ENCODE measurements around the gene BPTF.
"Not testable (repeated sequence)": the region's sequence is repeated elsewhere in the genome, so short reads cannot be mapped to it uniquely, and the experiment has no call there.

The BPTF gene

DNA sequence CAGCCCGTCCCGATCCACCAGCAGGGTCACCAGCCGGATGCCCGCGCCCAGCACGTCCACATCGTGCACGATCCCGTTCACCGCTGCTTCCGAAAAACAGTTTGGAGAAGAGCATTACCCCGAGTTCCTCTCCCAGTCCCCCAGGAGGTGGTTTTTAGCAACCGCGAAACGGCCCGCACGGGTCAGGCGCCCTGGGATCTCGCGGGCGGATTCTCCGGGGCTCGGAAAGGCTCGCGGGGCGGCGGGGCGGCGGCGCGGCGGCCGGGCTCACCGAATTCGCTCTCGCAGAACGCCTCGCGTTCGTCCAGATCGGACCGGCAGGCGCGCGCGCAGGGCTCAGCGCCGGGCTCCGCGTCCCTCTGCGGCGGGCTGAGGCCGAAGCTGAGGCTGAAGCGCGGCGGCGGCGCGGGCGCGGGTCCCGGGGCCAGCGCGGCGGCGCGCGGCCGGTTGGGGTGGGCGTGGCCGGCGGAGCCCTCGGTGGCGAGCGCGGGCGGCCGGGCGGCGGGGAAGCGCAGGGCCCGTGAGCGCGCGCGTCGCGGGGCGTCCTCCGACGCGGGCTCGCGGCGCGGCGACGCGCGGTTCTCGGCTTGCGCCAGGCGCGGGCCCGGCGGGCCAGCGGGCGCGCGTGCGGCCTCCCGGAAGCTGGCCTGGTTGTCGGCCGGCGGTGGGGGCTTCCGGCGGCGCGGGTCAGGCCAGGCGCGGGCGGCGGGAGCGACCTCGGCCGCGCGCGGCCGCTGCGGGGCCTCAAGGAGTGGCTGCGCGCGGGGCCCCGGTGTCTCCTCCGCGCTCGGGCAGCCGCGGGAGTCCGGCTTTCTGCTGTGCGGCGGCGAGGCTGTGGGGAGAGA is 168.1 kb downstream of the BPTF start:
- no peaks in the 10 kb centered on the region for H3K36me3 Mint-ChIP-seq
- no peaks in the 10 kb centered on the region for H3K9me3 Mint-ChIP-seq (ENCODE audit: low read depth)
- peaks cover 30% of the 10 kb centered on the region for H3K4me1 Mint-ChIP-seq (ENCODE audit: low read depth)
- H3K27me3 Mint-ChIP-seq: peaks cover 15% of the 10 kb centered on the region
- peak overlapping the region; percentile 87 for H3K27ac Mint-ChIP-seq
- peak overlapping the region; percentile 96 for H3K4me3 Mint-ChIP-seq

DNA sequence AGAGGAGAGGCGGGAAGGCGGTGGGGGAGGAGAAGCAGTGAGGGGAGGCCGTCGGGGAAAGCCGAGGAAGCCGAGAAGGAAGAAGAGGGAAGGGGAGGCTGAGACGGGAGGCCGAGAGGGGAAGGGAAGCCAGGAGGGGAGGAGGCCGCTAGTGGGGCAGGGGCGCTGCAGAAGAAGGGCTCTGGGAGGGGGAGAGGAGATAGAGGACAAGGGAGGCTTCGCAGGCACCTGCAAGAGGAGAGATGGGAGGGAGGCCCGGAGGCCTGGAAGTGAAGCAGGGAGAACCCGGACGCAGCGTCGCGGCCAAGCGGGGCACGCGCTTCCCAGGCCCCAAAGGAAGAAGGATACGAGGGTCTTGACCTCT is 168.7 kb downstream of the BPTF start:
- H3K4me3 Mint-ChIP-seq: peak overlapping the region; percentile 88
- H3K9me3 Mint-ChIP-seq (ENCODE audit: low read depth): no peaks in the 10 kb centered on the region
- peaks cover 17% of the 10 kb centered on the region for H3K27me3 Mint-ChIP-seq
- no peaks in the 10 kb centered on the region for H3K36me3 Mint-ChIP-seq
- peak overlapping the region; percentile 46 for H3K27ac Mint-ChIP-seq
- H3K4me1 Mint-ChIP-seq (ENCODE audit: low read depth): peaks cover 32% of the 10 kb centered on the region

DNA sequence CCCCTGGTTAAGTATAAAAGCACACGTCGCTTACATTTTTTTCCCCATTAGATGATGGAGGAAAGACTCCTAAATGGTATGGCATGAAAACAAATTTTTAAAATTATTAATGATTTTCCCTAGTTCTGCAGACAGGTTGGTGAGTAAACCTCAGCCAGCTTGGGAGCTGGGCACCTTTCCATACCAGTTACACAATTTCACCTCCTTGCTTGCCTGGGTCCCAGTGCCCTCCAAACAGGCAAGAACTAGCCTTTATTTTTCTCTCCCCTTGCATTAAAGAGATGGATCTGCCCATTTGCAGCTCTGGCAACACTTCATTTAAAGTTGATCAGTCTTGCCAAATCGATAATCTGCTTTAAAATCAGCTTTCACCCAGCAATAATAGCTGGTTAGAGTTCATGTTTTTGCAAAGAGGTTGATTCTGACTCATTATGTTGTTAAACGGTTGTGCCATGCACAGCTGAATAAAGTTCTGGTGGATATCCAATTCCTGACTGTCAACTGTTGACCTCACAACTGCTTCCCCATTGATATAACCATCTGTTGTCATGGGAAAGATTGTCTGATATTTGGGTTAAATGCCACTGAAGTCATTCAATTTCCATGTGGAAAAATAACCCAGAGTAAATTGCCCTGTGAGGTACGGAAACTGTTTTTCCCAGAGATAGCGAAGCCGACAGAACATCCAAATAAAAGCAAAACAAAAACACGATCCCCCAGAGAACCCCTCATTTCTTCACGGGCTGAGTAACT is 169.7 kb downstream of the BPTF start:
- H3K27ac Mint-ChIP-seq: no peak overlapping the region
- peaks cover 32% of the 10 kb centered on the region for H3K4me1 Mint-ChIP-seq (ENCODE audit: low read depth)
- no peaks in the 10 kb centered on the region for H3K9me3 Mint-ChIP-seq (ENCODE audit: low read depth)
- peak overlapping the region; percentile 88 for H3K4me3 Mint-ChIP-seq
- H3K27me3 Mint-ChIP-seq: peaks cover 17% of the 10 kb centered on the region
- H3K36me3 Mint-ChIP-seq: no peaks in the 10 kb centered on the region

DNA sequence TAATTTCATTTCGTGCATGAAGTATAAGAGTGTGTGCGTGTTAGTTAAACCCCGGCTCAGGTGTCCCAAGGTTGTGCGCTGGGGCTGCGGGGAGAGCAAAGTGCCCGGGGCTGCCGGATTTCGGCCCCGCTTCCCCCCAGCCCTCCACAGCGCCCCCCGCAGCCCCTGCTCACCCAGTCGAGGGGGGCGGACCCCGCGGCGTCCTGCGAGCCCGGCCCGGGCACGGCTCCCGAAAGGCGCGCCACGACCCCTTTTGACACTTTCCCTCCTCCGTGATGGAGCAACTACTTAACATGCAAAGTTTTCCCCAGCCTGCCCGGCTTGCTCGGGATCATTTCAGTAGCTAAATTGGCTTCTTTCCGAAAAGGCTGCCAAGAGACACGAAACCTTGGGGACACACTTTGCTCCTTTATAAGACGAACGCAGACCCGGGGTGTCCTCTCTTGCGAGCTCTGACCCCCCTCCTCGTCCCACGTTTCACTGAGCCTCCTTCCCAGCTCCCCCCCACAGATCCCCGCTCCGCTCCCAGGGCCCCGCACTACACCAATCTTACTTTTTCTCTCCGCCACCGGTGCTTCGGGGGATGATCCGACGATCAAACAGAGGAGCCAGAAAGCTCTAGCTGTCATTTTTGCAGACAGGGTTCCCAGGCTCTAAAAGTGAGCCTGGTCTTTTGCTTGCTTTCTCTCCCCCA is 170.4 kb downstream of the BPTF start:
- Mint-ChIP-seq H3K4me3 (peak overlapping the region; percentile 88), H3K27me3 (peaks cover 17% of the 10 kb centered on the region), H3K9me3 (ENCODE audit: low read depth) (no peaks in the 10 kb centered on the region), H3K4me1 (ENCODE audit: low read depth) (peaks cover 32% of the 10 kb centered on the region), H3K36me3 (no peaks in the 10 kb centered on the region), H3K27ac (no peak overlapping the region)

DNA sequence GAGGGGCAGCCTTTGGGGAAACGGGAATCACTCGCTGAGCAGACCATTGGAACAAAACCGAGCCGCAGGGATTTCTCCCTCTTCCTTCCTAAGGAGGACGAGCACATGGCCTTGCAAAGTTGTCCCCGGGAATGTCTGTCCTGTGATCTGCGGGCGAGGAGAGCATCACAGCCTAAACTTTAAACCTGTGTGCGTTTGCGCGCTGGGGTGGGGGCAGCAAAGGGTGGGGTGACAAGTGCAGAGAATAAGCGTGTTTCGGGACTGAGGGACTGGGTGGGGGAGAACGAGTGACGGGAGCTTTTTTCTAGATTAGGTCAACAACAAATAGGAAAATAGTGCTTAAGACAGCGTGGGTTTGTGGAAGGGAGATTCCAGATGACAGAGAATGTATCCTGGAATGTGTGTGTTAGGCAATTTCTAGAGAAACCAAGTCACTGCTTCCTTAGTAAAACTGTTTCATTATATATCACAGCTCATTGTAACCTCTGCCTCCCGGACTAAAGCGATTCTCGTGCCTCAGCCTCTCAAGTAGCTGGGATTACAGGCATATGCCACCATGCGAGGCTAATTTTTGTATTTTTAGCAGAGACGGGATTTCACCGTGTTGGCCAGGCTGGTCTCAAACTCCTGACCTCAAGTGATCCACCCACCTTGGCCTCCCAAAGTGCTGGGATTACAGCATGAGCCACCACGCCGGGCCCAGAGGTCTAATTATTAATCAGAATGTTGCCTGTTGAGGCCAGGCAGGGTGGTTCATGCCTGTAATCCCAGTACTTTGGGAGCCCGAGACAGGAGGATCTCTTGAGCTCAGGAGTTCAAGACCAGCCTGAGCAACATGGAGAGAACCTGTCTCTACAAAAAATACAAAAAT is 171.2 kb downstream of the BPTF start, which contains the start of gene C17orf58:
Gene C17orf58, minus strand, starts transcription at position 169 of the 871 bp plus-strand sequence. CDS start 271 bp downstream, outside the sequence.
- Mint-ChIP-seq H3K4me3 (peak within 1 kb of the TSS; percentile 88), H3K27me3 (peaks cover 17% of the 10 kb centered on the region), H3K4me1 (ENCODE audit: low read depth) (peaks cover 32% of the 10 kb centered on the region)
- not testable (repeated sequence) for H3K9me3 Mint-ChIP-seq (ENCODE audit: low read depth); H3K27ac Mint-ChIP-seq; H3K36me3 Mint-ChIP-seq

DNA sequence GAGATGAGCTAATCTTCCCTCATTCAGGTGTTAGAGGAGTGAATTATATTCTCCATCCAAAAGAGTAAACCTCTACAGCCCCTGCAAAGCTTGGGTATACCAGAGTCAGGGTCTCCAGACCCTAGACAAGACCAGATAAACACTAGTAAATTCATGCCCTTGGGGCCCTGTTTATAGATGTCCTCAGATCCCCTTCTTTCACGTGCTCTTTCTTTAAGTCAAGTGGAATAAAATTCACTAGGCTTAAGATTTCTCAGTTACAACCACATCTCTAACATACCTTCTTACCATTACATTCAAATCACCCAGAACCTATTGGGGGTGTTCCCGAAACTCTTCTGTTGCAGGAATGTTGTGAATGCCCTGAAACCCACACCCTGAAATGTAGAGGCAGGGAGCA is 173.2 kb downstream of the BPTF start:
- H3K27ac Mint-ChIP-seq: no peak overlapping the region

DNA sequence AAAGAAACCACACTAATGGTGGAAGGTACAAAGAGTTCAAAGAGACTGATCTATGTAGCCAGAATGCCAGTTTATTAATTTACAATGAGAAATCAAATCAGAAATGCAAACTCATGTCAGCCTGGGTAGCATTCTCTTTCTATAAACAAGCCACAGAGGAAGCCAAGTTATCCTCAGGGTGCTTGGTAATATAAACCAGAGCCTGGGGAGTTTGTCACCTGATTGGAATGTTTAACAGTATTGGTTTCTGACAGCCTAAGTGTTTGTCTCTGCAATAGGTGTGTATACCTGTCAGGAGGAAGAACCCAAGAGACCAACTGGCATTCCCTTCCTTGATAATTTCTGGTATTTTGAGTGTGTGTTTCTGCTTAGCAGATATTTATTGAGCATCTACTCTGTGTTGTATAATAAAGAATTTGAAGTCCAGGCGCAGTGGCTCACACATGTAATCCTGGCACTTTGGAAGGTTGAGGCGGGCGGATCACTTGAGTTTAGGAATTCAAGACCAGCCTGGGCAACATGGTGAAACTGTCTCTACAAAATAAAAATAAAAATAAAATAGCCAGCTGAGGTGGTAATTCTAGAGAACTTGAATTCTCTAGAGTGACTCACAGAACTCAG is 174.1 kb downstream of the BPTF start:
- H3K27me3 Mint-ChIP-seq: peaks cover 17% of the 10 kb centered on the region
- no peaks in the 10 kb centered on the region for H3K36me3 Mint-ChIP-seq
- no peaks in the 10 kb centered on the region for H3K9me3 Mint-ChIP-seq (ENCODE audit: low read depth)
- H3K4me3 Mint-ChIP-seq: no peak overlapping the region
- no peak overlapping the region for H3K27ac Mint-ChIP-seq
- H3K4me1 Mint-ChIP-seq (ENCODE audit: low read depth): peaks cover 24% of the 10 kb centered on the region

More for the DNA sequence above, 173.2 kb downstream of the BPTF start:
- Mint-ChIP-seq H3K4me1 (ENCODE audit: low read depth) (peaks cover 28% of the 10 kb centered on the region), H3K4me3 (no peak overlapping the region), H3K36me3 (no peaks in the 10 kb centered on the region), H3K27me3 (peaks cover 17% of the 10 kb centered on the region), H3K9me3 (ENCODE audit: low read depth) (no peaks in the 10 kb centered on the region)

DNA sequence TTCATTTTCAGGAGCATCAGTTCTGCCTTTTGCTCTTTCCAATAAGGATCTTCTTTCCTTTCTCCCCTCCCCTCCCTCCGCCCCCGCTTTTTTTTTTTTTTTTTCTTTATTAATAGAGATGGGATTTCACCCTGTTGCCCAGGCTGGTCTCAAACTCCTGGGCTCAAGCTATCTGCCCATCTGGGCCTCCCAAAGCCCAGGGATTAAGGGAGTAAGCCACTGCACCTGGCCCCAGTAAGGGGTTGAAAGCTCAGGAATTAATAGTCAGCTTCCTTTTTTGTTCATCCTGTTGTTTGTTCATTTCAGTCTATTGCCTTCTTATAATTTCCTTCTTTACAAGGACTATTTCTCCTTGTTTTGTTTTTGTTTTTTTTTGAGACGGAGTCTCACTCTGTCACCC is 178.9 kb downstream of the BPTF start:
- Mint-ChIP-seq H3K4me3 (no peak overlapping the region), H3K27me3 (no peaks in the 10 kb centered on the region), H3K36me3 (no peaks in the 10 kb centered on the region), H3K9me3 (ENCODE audit: low read depth) (no peaks in the 10 kb centered on the region), H3K4me1 (ENCODE audit: low read depth) (no peaks in the 10 kb centered on the region), H3K27ac (no peak overlapping the region)

DNA sequence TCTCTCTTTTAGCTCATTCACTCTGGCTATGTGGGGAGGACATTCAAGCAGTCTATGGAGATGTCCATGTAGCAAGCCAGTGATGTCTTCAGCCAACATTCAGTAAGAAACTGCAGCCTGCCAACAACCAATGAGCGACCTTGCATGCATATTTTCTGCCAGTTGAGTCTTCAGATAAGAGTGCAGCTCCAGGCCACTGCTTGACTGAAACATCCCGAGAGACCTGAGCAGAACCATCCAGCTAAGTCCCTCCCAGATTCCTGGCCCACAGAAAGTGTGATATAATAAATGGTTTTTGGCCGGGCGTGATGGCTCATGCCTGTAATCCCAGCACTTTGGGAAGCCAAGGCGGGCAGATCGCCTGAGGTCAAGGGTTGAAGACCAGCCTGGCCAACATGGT is 181.5 kb downstream of the BPTF start:
- Mint-ChIP-seq H3K36me3 (no peaks in the 10 kb centered on the region), H3K4me1 (ENCODE audit: low read depth) (peaks cover 4% of the 10 kb centered on the region), H3K4me3 (no peak overlapping the region), H3K27me3 (peaks cover 1% of the 10 kb centered on the region), H3K9me3 (ENCODE audit: low read depth) (no peaks in the 10 kb centered on the region), H3K27ac (no peak overlapping the region)

DNA sequence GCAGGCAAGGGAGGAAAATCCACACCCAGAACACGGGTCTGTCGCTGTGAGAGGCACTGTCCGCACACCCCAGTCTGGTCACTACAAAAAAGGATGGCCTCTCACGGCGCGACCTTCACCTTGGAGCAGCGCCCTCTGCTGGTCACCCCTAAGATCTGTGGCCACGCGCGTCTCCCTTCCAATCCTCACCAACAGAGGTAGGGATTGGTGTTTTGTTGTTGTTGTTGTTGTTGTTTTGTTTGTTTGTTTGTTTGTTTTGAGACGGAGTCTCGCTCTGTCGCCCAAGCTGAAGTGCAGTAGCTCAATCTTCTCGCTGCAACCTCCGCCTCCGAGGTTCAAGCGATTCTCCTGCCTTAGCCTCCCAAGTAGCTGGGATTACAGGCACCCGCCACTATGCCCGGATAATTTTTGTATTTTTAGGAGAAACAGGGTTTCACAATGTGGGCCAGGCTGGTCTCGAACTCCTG is 185.9 kb downstream of the BPTF start:
- Mint-ChIP-seq H3K27ac (no peak overlapping the region), H3K36me3 (no peaks in the 10 kb centered on the region), H3K9me3 (ENCODE audit: low read depth) (no peaks in the 10 kb centered on the region), H3K4me3 (peak overlapping the region; percentile 63), H3K27me3 (peaks cover 1% of the 10 kb centered on the region), H3K4me1 (ENCODE audit: low read depth) (peaks cover 6% of the 10 kb centered on the region)

DNA sequence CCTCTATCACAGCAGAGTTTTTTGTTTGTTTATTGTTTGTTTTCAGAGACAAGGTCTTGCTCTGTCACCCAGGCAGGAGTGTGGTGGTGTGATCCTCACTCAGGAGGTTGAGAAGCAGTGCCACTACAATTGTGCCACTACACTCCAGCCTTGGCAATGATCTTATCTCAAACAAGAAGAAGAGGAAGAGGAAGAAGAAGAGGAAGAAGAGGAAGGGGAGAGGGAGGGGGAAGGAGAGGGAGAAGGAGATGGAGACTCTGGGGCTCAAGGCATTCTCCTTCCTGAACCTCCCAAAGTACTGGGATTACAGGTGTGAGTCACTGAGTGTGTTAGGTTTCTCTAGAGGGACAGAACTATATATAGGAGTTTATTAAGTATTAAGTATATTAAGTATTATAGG is 188.1 kb downstream of the BPTF start:
- Mint-ChIP-seq H3K27me3 (peaks cover 1% of the 10 kb centered on the region), H3K27ac (no peak overlapping the region), H3K4me3 (no peak overlapping the region), H3K36me3 (no peaks in the 10 kb centered on the region), H3K4me1 (ENCODE audit: low read depth) (peaks cover 7% of the 10 kb centered on the region), H3K9me3 (ENCODE audit: low read depth) (no peaks in the 10 kb centered on the region)

DNA sequence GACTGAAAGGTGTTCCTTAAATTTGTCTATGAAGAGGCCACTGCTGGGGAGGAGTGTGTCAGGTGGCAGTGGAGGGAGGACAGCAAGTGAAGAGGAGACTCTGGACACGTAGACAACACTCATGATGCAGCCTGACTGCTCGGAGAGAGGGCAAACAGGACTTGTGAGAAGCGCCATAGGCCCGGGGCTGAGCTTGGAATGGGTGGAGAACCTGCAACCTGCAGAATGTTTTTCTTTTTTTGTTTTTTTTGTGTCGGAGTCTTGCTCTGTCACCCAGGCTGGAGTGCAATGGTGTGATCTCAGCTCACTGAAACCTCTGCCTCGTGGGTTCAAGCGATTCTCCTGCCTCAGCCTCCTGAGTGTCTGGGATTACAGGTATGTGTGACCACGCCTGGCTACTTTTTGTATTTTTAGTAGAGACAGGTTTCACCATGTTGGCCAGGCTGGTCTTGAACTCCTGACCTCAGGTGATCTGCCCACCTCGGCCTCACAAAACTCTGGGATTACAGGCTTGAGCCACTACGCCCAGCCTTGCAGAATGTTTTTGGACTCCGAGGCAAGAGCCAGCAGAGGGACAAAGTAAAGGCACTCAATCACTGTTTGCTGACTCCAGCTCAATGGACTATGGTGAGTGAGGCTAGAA is 189.9 kb downstream of the BPTF start:
- H3K4me3 Mint-ChIP-seq: no peak overlapping the region
- H3K36me3 Mint-ChIP-seq: no peaks in the 10 kb centered on the region
- peaks cover 1% of the 10 kb centered on the region for H3K27me3 Mint-ChIP-seq
- H3K4me1 Mint-ChIP-seq (ENCODE audit: low read depth): peaks cover 15% of the 10 kb centered on the region
- no peak overlapping the region for H3K27ac Mint-ChIP-seq
- H3K9me3 Mint-ChIP-seq (ENCODE audit: low read depth): no peaks in the 10 kb centered on the region

DNA sequence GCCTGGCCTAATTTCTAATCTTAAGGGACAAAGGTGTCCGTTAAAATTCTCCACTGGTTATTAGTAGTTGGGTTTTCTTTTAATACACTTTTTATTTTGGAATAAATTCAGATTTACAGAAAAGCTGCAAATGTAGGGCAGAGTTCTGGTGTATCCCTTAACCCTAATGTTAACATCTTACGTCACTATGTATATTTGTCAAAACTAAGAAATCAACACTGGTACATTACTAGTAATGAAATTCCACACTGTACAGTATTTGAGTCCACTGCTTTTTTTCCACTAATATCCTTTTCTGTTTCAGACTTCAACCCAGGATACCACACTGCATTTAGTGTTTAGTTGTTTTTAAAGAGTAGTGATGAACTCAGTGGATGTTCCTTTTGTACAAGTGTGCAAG is 191.5 kb downstream of the BPTF start:
- H3K4me1 Mint-ChIP-seq (ENCODE audit: low read depth): peaks cover 18% of the 10 kb centered on the region
- H3K36me3 Mint-ChIP-seq: no peaks in the 10 kb centered on the region
- no peaks in the 10 kb centered on the region for H3K27me3 Mint-ChIP-seq
- no peaks in the 10 kb centered on the region for H3K9me3 Mint-ChIP-seq (ENCODE audit: low read depth)
- H3K4me3 Mint-ChIP-seq: no peak overlapping the region
- no peak overlapping the region for H3K27ac Mint-ChIP-seq

Measured in activated naive CD8-positive, alpha-beta T cell (primary cell).